Kidney capillary endothelial cell (primary cell): Measurements from ENCODE around the gene CNST.
A peak's percentile ranks its signal among the peaks of the same experiment; 100 is the strongest.
"Not testable (repeated sequence)": the region's sequence is repeated elsewhere in the genome, so short reads cannot be mapped to it uniquely, and the experiment has no call there.

Experiments used
- DNase-seq: peaks from one replicate; pipeline ENCODE4 v3.0.0-alpha.2; 2018; ENCODE audit warnings: low spot score

CNST gene

DNA sequence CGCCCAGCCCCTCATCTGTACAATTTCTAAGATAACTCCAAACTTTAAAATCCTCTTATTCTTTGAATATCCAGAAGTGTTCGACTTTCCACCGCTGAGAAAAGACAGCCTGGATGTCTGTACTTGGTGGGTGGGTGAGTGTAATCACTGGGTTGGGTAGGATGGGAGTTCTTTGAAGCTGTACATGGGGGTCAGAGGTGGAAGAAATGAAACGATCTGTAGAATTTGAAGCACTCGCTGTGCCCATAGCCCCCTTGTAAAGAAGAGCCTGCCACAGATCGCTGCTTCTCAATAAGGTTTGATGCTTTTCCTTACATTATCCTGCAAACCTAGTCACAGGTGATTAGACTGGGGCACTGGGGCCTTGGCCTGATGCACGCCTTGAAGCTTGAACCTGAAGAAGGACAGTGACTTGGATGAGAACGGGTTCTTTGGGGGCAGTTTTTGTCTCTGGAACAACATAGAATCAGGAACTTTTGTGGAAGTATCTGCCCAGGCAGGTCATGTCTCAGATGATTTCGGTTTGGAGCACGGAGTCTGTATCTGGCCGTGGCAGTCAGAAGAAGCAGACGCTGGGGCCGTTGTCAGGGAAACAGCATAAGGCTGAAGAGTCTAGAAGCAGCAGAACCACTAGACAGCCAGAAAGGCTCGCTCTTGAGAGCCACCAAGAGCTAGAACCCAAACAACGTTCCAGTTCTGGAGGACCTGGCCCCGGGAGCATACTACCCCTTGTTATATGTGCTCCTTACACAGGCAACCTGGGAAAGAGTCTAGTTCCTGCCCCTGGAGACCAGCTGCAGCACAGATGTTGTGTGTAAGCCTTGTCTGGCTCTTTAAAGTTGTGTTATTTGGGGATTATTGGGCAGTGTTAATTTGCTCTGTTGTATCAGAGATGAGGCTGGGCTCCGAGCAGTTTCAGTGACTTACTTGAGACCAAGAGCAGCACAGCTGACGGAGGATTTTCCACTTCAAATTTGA, 112.8 kb downstream of the CNST start:
- no peak for DNase-seq

DNA sequence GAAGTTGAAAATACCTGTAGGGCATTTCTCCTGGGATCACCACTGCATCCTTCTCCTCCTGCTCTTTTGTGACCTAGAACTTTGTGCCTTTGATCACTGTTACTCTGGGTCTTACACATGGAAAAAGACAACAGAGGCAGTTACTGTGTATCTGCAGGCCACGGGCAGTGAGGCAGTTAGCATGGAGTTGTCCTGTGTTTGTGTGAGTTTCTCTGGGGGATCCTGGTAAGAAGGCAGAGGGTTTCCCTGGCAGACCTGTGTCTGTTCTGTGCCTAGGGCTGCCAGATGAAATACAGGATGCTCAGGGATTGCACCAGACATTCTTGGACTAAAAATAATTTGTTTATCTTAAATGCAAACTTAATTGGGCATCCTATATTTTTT, 113.5 kb downstream of the CNST start:
- peak; percentile 38 for DNase-seq

DNA sequence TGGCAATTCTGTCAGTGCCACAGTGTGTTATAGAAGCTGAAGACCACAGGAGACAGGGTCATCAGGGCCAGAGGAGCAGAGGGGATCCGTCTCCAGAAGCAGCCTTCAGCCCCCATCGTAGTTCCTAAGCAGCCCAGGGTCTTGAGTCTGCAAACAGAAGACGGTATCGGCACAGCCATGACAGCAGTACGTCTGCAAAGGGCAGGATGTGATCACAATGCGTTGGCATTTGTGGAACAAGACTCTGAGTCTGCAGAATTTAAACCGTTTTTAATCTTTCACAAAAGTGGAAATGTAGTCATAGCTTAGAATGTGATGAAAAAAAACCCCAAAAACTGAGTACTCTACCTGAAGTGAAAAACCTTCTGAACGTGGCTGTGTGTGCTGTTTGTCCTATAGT, 113.9 kb downstream of the CNST start:
- peak; percentile 59 for DNase-seq

DNA sequence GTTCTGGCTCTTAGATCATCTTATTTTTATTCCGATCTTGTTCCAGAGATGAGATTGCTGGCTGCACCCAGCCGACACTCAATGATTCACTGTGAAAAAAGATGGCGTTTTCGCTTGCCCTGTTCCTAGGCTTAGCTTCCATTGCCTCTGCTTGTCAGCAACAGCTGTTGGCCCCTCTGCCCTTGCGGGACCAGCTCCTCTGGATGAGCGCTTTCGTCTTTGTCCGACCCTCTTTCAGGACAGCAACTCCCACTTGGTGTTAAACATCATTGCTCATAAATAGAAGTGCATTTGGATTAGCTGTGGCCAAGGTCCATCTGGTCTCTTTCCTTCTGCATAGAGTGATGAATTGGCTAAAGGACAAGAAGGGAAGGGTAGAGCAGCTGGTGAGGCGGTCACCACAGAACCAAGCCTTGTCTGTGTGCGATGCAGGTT, 114.5 kb downstream of the CNST start:
- DNase-seq: no peak

DNA sequence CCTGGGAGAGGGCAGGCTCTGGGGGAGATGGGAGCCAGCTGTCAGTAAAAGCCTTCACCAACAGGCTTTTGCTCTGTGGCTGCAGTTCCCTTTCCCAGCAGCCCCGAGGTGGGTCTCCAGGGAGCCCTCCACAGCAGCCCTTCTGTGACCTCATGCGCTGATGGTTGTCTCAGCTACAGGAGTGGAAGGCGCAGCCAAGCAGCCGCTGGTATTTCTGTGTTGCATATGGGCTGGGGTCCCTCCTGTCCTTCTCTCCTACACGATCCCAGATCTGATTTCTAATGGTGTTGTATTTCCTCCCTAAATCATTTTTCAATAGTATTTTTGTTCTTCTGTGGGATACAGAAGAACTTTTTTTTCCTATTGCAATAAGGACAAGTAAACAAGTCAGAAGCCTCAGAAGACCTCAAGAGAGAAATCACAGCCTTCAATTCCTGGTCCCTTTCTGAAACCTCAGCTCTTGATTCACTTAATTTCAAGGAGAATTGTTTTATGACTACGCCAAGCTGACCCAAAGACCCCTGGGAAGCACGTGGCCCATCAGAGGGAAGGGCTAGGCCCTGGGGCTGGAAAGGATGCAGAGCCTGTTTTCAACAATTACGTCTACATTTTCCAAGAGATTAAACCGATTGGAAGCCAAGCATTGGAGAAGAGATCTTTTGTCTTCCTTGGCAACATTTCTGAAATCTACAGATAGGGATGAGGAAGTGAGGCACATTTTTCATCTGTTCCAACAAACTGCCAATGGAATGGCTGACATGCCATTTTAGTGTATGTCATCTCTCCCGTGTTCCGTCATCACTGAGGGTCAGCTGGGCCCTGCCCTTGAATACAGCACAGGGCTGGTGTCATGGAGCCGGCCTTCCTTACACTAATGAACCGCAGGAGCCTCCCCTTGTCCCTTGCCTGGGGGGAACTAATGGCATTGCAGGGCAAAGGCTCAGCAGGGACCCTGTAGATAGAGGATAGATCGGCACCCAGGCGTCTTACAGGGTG, 115.9 kb downstream of the CNST start:
- no peak for DNase-seq

DNA sequence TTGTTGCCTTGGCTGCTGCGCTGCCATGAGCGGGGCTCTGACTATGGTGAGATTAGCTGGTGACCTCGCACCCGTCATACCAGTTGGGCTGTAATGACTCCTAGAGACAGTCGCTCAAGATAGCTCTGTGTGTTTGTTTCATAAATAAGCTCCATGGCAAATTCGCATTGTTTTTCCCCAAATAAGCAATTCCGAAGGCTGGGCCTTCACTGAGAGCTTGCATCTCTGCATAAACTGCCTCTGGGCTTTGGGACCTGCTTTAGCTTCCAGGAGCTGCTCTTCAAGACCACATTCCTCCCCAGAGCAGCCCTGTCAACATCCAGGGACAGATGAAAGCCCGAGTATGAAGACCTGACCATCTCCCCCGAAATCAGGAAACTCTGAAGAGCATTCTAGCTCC, 117.3 kb downstream of the CNST start:
- no peak for DNase-seq

DNA sequence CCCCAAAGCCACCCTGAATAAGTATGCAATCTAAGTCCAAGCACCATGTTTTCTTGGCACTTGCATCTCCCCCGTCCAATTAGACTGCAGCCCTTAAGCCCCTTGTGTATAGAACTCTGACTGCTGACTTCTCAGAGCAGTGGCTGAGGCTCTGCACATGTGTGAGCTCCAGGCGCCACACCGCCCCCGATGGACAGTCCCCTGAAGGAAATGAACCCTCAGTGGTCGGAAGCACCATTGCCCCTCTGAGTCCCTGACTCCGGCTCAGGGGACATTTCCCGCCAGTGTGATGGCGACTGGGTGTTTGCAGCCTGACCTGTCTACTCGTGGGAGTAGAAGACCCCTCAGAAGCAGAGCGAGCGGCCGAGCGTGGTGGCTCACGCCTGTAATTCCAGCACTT, 120.7 kb downstream of the CNST start:
- no peak for DNase-seq

DNA sequence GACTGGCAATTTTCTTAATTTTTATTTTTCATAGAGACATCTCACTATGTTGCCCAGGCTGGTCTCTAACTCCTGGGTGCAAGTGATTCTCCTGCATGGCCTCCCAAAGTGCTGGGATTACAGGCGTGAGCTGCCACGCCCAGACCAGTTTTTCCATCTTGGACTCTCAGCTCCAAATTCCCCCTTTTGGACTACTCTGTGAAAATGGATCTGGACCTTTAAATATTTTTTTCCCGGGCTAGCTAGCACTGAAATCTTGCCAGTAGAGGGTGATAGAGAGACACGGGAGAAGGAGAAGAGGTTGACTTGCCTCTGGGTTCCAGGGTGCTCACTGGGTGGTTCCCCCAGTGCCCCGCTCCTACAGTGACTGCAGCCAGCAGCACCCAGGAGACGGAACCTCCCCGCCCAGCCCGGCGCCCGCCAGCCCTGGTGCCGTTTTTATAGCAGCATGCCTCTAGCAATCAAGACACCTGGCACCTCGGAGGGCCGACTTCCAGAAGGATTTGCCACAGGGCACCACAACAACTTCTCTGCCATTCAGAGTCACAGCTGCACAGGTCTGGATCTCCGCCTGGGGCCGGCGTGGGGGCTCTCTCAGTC, 123.3 kb downstream of the CNST start:
- peak; percentile 60 for DNase-seq

DNA sequence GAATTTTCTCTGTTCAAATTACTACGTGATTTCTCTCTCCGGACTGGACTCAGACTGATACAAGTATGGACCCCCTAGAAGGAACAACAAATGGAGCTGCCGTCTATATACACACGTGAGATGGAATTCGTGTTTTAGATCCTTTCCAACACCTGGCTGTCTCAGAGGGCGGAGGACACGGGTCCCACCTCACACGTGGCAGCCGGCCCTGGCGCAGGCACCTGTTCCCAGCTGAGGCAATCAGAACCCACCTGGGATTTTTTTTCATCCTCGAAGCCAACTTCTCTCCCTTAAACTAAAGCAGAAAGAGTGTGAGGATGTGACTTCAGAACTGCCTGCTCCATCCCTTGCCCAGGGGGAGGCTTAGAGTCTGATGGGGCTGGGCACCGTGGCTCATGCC, 123.8 kb downstream of the CNST start:
- DNase-seq: no peak

DNA sequence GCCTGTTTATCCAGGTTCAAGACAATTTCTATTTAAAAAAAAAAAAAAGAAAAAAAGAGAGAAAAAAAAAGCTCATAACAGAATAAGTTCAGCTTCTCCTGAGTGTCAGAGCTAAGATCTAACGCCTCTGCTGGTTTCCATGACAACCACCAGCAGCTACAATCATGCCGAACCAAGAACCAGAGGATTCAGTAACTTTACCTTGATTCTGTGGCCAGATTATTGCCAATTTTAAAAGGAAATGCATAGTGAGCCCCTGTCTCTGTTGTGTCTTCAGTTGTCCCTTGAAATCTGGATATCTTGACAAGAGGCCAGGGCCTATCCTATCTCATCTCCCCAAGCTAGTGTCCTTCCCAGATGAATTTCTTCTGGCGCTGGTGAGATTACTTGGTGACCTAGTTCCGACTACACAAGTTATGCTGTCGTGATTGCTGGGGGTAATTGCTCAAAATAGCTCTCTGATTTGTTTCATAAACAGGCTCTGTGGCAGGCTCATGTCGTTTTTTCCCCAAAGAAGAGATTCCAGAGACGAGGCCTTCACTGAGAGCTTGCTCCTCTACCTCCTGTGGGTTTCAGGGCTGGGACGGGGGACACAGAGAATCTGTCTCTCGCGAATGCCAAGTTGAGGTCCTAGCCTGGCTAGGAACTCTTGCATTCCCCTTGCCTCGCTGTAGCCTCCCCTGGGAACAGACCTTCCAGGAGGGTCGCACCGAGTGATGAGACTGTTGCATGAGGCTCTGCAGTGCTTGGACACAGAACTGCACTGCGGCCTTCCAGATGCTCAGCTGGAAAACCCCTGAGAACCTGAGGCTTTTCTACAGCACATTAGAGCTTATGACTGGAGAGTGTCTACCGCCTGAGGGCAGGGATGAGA, 125.6 kb downstream of the CNST start:
- no peak for DNase-seq

DNA sequence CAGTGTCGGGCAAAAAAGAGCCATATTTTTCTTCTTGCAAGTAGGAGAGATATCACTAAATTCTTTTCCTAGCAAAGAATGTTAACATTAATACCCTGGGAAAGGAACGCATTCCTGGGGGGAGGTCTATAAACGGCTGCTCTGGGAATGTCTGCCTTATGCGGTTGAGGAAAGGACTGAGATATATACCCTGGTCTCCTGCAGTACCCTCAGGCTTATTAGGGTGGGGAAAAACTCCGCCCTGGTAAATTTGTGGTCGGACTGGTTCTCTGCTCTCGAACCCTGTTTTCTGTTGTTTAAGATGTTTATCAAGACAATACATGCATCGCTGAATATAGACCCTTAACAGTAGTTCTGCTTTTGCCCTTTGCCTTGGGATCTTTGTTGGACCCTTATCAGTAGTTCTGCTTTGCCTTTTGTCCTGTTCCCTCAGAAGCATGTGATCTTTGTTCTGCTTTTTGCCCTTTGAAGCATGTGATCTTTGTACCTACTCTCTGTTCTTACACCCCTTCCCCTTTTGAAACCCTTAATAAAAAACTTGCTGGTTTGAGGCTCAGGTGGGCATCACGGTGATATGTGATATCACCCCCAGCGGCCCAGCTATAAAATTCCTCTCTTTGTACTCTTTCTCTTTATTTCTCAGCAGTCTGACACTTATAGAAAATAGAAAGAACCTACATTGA, 128.1 kb downstream of the CNST start:
- DNase-seq: not testable (repeated sequence)

DNA sequence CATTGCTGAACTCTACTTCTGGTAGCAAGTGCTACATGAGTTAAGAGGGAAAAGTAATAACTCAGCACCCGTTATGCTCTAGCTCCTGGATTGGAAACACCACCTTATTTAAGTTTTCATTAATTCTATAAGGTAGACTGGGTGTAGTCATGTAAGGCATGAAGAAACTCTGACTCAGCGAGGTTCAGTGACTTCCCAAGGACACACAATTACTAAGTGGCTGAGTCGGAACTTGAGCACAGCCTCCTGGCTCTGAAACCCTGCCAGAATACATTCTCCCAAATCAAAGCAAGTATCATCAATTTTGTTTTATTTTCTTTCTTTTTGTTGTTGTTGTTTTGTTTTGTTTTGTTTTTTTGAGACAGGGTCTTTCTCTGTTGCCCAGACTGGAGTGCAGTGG, 128.9 kb downstream of the CNST start:
- DNase-seq: peak; percentile 25

DNA sequence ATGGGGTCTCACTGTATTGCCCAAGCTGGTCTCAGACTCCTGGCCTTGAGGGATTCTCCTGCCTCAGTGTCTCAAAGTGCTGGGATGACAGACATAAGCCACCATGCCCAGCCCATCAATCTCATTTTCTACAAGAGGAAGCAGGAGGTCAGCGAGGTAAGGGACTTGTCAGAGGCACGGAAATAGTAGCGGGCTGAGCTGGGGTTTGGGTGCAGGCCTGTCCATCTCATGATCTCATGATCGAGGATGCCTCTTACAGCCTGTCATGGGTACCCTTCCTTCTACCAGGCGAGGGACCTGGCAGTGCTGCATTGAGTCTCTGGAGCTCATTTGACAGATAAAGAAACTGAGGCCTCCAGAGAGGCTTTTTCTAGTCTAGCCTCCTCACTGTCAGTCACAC, 129.4 kb downstream of the CNST start:
- no peak for DNase-seq

DNA sequence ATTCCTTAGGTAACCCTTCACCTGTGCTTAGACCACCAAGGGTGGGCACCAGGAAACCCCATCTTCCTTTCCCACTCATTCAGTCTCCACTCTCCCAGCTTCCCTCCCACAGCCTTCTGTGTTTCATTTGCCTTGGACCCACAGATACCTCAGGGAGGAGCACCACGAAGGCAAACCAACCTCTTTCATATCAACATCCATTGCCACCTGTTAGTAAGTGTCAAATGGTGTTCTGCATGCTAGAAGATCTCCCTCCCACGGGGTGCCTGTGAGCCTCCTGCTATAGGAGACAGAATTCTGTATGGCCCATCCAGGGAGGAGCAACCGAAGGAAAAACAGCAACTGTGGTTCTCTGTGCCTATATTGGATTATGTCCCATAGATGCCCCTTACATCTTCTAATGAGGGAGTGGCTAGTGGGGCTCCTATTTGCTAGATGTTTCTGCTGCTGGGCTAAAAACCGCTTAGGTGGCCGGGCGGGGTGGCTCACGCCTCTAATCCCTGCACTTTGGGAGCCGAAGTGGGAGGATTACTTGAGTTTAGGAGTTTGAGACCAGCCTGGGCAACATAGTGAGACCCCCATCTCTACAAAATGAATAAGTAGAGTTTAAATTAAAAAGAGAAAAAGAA, 132.3 kb downstream of the CNST start:
- DNase-seq: no peak

DNA sequence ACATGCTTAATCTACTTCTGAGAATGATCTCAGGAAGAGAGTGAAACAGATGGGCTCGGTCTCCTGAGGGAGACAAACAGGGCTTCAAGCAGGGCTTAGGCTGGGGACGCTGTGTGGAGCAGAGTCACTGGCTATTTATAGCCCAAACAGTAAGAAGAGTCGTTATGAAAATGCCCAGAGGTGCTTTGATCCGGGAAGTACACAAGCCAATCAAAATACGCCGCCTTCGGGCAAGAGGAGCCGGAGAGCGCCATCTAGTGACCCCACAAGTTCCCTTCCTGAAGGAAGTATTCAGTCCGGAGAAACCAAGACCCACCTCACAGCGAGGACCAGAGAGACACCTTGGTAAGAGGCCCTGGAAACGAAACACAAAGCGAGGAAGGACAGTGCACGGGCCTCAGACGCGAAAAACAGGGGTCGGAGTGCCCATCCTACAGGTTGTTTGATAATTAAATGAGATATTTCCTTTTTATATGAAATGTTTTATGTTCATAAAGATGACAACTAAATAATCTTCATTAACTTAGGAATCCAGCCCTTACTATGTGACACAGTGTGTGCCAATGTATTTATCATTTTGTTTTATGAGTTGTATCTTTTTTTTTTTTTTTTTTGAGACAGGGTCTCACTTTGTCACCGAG, 133.0 kb downstream of the CNST start:
- peak; percentile 91 for DNase-seq

DNA sequence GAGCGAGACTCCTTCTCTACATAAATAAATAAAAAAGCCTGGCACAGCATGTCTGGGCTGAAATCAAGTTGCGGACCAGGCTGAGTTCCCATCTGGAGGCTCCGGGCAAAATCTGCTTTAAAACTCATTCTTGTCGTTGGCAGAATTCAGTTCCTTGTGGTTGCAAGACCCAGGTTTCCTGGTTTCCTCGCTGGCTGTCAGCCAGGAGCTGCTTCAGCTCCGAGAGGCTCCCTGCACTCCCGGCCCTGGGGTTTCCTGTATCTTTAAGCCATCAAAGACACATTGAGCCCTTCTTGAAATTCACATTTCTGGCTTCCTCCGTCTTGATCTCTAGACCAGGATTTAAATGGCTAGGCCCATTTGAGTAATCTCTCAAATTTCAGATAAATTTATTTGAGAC, 137.3 kb downstream of the CNST start:
- no peak for DNase-seq

DNA sequence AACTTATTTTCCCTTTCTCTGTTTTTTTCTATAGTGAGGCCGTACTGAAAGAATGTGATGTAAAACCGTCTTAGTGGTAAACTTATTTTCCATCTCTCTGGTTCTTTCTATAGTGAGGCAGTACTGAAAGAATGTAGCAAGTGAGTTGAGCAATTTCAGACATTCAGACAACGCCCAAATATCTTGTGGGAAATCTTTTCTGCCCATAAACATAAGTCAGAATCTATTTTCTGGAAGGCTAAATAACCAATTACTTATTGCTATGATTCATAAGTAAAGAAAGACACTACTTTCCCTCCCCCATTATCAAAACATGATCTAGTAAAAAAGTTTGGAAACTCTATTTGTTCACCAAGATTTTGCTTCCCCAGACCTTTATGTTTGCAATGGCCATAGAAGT, 139.1 kb downstream of the CNST start:
- no peak for DNase-seq

DNA sequence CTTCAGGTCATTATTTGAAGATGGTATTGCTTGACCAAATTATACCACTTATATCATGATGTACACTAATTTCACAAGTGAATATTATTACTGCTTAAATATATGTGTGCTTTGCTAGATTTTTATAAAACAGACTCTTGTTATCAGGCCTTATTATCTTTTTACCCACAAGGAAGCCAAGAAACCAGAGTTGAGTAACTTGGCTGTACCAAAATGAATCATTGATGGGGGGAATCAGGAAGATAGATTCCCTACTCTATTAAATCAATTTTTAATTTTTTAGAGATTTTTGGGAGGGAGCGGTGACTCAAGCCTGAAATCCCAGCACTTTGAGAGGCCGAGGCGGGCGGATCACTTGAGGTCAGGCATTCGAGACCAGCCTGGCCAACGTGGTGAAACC, 141.9 kb downstream of the CNST start:
- no peak for DNase-seq

DNA sequence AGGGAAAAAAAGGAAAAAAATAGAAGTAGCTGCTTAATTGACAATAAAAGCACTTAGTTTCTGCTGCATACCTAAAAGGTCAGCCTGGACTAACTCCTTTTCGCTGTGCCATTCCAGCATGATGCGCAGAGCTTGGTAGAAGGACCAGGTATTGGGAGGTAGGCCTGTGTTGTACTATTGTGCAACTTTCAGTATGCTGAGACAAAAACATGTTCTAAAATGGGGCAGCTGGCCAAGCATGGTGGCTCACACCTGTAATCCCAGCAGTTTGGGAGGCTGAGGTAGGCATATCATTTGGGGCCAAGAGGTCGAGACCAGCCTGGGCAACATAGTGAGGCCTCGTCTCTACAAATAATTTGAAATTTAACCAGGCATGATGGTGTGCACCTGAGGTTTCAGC, 142.9 kb downstream of the CNST start:
- DNase-seq: no peak

DNA sequence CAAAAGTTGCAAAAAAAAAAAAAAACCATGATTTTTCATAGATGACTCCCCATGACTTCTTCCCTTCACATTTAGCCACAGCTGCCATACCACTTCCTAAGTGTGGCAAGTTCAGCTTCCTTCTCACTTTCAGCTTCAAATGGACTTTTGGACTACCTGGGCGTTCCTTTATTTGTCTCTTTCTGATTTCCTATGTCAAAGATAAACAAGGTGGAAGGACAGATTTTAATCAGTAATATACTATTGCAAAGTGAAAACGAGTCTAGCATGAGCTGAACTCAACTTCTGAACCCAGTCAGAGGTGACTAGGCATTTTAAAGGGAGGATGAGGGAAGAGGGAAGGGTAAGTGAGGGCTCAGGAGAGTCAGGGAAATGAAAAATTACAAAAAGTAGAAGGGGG, 143.6 kb downstream of the CNST start:
- no peak for DNase-seq
